Esophagus squamous epithelium (tissue), 4 donors: ENCODE results near the gene ADGRF3.
"Not testable (repeated sequence)": the region's sequence is repeated elsewhere in the genome, so short reads cannot be mapped to it uniquely, and the experiment has no call there.

Experiments
- CTCF ChIP-seq, 6 experiments: fragments of 450-650 bp in 4 of 6; fragments of 200-600 bp in 2 of 6; sonication (generic) in 2 of 6; IDR thresholded peaks; one replicate each; pipeline ENCODE4 v1.5.1; 2016 to 2019; ENCODE audit warnings: antibody characterized with exemption in 6 of 6, mild to moderate bottlenecking in 4 of 6, moderate library complexity in 4 of 6
- POLR2A ChIP-seq, 4 donors: fragments of 450-650 bp; IDR thresholded peaks; one replicate each; pipeline ENCODE4 v1.6.1; 2017; ENCODE audit warnings: antibody characterized with exemption in 4 of 4, mild to moderate bottlenecking in 4 of 4, moderate library complexity in 3 of 4

- not testable (repeated sequence) for TF ChIP-seq CTCF, POLR2A (IDR thresholded peaks at IDR 0.05)
Observed at GRCh38 chr2:26370909-26371308, 24.3 kb upstream of the ADGRF3 start.
